ENCODE data around the gene MLLT11. TPM values are rescaled to one million over a fixed set of nuclear protein-coding genes. Genes with fewer than 3 reads are reported as not detected.
A peak's percentile ranks its signal among the peaks of the same experiment; 100 is the strongest.

Gene MLLT11
- total RNA-seq, 6 experiments from 2014 or later = 0.24 to 0.56 (median 0.40) TPM

GRCh38 chr1:151056149-151056548 lies 4.0 kb upstream of the MLLT11 start:
- intact Hi-C loops (cut with DNase I) = no loop called here
- DNase-seq (no peak), ATAC-seq (no peak)
- WGBS (ENCODE audit: insufficient coverage, low coverage, low lambda C conversion rate, missing lambda C conversion rate) = 30% methylated on average over 2 of the region's 2 CpGs
- no peak for TF ChIP-seq POLR2A (IDR thresholded peaks at IDR 0.05)
- TF ChIP-seq CTCF (IDR thresholded peaks at IDR 0.05) = no peak
- Histone ChIP-seq H3K9me3 (no peaks in the 10 kb centered on the region), H3K27me3 (no peaks in the 10 kb centered on the region), H3K36me3 (peaks cover 6 to 46% (median 22%) of the 10 kb centered on the region in 4 donors), H3K4me3 (no peak overlapping the region), H3K4me1 (peaks cover 0 to 18% (median 4%) of the 10 kb centered on the region in 4 donors), H3K27ac (peak overlapping the region in 2 of 3 donors; percentile 43 to 47)

GRCh38 chr1:151058692-151059091 lies 1.5 kb upstream of the MLLT11 start:
- no peaks in the 10 kb centered on the region for H3K9me3 ChIP-seq
- H3K36me3 ChIP-seq = peaks cover 4 to 22% (median 13%) of the 10 kb centered on the region in 4 donors
- peak overlapping the region; percentile 78 to 95 (median 92) for H3K4me3 ChIP-seq
- no peaks in the 10 kb centered on the region for H3K27me3 ChIP-seq
- DNase-seq (peak in 1 of 3 donors; percentile 35), ATAC-seq (peak in 1 of 4 donors; percentile 2)
- TF ChIP-seq POLR2A (IDR thresholded peaks at IDR 0.05) = no peak
- no peak for TF ChIP-seq CTCF (IDR thresholded peaks at IDR 0.05)
- H3K27ac ChIP-seq = peak overlapping the region; percentile 73 to 93 (median 87)
- intact Hi-C loops (cut with DNase I) = no loop called here
- 0% methylated on average over 5 of the region's 10 CpGs for WGBS (ENCODE audit: insufficient coverage, low coverage, low lambda C conversion rate, missing lambda C conversion rate)
- H3K4me1 ChIP-seq = peaks cover 0 to 18% (median 4%) of the 10 kb centered on the region in 4 donors

GRCh38 chr1:151059109-151060006 lies 839 bp upstream of the MLLT11 start, which contains the start of gene CDC42SE1:
CDC42SE1 (minus strand) TSS chr1:151059622; CDS start chr1:151055730, 3,892 bp downstream.
- ATAC-seq (peak; percentile 86 to 94 (median 92)), DNase-seq (peak; percentile 83 to 89 (median 88))
- 1% methylated on average over 15 of the region's 58 CpGs for WGBS (ENCODE audit: insufficient coverage, low coverage, low lambda C conversion rate, missing lambda C conversion rate)
- peak within 1 kb of the TSS; percentile 78 to 95 (median 92) for H3K4me3 ChIP-seq
- peaks cover 1 to 15% (median 6%) of the 10 kb centered on the region in 4 donors for H3K36me3 ChIP-seq
- TF ChIP-seq POLR2A (IDR thresholded peaks at IDR 0.05) = peak; percentile 93
- peak; percentile 78 to 87 (median 84) for TF ChIP-seq CTCF (IDR thresholded peaks at IDR 0.05)
- intact Hi-C loops (cut with DNase I) = no loop called here
- peak within 1 kb of the TSS; percentile 73 to 93 (median 87) for H3K27ac ChIP-seq
- H3K27me3 ChIP-seq = no peaks in the 10 kb centered on the region
- H3K4me1 ChIP-seq = peaks cover 0 to 18% (median 4%) of the 10 kb centered on the region in 4 donors
- no peaks in the 10 kb centered on the region for H3K9me3 ChIP-seq

GRCh38 chr1:151060657-151061421 lies 642 bp downstream of the MLLT11 start:
- no peak for DNase-seq
- intact Hi-C loops (cut with DNase I) = no loop called here

More at GRCh38 chr1:151060657-151061421, 642 bp downstream of the MLLT11 start:
- Histone ChIP-seq H3K36me3 (peaks cover 0 to under 1% (median 0%) of the 10 kb centered on the region in 4 donors), H3K4me3 (peak overlapping the region in 2 of 3 donors; percentile 78 to 92), H3K27ac (no peak overlapping the region), H3K4me1 (peaks cover 0 to 26% (median 10%) of the 10 kb centered on the region in 4 donors), H3K27me3 (no peaks in the 10 kb centered on the region), H3K9me3 (no peaks in the 10 kb centered on the region)
- WGBS (ENCODE audit: insufficient coverage, low coverage, low lambda C conversion rate, missing lambda C conversion rate) = 70% methylated on average over 4 of the region's 4 CpGs
- TF ChIP-seq POLR2A (IDR thresholded peaks at IDR 0.05) (no peak), CTCF (IDR thresholded peaks at IDR 0.05) (no peak)
- no peak for ATAC-seq

All from right lobe of liver (tissue), 6 donors.